CD4-positive, alpha-beta T cell treated with Interleukin-15 for 4 hours (primary cell): Measurements from ENCODE around the gene DNAH7.
"Not testable (repeated sequence)": the region's sequence is repeated elsewhere in the genome, so short reads cannot be mapped to it uniquely, and the experiment has no call there.

Experiments used
- DNase-seq: peaks from one replicate; pipeline ENCODE4 v3.0.0-alpha.2; 2020; ENCODE audit warnings: low spot score

DNAH7 gene

DNA sequence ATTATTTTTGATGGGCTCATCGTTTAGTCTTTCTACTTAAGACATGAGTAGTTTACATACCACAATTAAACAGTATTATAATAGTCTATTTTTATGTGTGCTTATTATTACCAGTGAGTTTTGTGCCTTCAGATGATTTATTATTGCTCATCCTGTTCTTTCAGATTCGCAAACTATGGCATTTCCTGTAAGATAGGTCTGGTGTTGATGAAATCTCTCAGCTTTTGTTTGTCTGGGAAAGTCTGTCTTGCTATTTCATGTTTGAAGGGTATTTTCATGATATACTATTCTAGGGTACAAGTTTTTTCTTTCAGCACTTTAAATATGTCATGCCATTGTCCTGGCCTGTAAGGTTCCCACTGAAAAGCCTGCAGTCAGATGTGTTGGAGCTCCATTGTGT is 101.3 kb downstream of the DNAH7 start:
- no peak for DNase-seq

- DNase-seq = no peak
These were observed 106.8 kb downstream of the DNAH7 start for GRCh38 chr2:195961873-195962272.

DNA sequence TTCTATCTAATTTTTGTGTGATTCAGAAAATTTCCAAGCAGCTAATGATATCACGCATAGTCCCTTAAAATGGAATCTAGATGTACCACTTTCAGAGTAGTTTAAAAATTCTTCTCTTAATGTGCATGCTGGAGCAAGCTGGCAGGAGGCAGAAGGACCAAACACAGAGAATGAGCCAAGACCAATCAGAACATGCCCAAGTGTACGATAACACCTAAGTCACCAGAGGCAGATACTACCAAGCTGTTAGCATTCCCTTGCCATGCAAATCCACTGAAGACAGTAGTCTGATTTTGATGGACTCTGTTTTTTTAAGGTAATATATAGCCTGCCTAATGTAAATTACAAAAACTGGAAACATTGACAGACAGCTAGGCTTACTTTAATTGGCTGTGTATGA is 109.3 kb downstream of the DNAH7 start:
- no peak for DNase-seq

DNA sequence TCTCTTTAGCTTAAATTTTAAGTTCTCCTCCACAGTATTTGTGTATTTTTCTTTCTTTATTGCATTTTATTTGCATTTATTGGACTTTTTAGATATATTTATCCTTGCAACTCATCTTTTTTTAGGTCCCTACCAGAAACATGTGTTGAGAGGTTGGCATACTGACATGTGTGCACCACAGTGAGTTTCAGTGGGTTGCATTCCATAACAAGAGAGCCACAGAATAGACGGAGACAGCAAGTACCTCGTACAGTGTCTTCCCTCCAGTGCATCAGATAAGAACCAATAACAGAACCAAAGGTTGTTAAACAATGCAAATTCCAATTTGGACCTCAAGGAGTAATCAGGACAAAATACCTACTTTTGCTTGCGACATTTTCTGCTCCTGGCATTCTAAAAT is 111.9 kb downstream of the DNAH7 start:
- no peak for DNase-seq

DNA sequence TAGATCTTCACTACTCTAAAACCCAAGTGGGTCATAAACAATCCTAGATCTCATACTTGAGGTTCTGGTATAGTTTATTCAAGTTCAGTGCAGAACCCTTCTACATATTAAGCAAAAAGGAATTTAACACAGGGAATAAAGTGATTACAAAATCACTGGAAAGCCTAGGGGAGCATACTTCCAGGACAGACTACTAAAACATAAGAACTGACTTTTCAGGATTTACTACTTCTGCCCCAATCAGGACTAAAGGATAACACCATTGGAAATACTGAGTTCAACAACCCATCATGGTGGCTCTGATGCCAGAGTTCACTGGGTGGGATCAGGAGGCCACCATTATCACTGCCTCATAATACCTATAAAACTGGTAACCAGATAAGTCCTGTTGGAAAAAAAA is 123.6 kb downstream of the DNAH7 start:
- no peak for DNase-seq

- DNase-seq = no peak
These were observed 131.5 kb downstream of the DNAH7 start for GRCh38 chr2:195937176-195937575.

DNA sequence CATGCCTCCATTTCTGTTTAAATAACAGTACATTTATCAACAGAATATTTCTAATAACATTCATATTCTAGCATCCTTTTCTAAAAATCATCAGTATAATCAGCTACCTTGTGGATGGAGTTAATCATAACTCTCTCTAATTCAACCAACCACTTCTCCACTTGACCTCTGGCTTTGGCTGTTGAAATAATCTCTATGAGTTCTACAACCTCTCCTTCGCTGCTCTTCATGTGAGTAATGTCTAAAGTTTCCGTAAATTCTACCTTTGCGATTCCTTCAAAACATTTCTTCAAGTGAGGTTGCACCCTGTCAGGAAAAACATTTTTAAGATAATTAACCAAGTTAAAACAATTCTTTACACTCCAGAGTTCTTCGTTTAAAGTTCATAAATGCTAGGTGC is 134.2 kb downstream of the DNAH7 start:
- no peak for DNase-seq

- no peak for DNase-seq
These were observed 139.1 kb downstream of the DNAH7 start for GRCh38 chr2:195929531-195929930.

GRCh38 chr2:195925120-195925519 is 143.5 kb downstream of the DNAH7 start:
- no peak for DNase-seq

DNA sequence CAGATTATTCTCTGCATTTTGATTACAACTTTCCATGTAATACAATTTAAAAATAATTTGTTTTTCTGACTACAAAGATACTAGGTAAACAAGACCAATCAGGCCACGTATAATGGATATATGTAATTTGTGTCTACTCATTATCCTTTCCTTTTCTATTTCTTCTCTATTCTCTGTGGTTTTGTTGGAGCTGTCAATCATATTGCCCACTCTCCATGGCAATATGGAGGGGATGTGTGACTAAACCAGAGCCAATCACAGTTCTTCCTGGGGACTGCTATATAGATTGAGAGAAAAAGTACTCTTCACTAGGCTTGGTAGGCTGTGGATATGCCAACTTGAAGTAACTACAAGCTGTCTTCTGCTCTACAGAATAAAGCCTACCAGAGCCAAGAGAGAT is 144.7 kb downstream of the DNAH7 start:
- DNase-seq = no peak

DNA sequence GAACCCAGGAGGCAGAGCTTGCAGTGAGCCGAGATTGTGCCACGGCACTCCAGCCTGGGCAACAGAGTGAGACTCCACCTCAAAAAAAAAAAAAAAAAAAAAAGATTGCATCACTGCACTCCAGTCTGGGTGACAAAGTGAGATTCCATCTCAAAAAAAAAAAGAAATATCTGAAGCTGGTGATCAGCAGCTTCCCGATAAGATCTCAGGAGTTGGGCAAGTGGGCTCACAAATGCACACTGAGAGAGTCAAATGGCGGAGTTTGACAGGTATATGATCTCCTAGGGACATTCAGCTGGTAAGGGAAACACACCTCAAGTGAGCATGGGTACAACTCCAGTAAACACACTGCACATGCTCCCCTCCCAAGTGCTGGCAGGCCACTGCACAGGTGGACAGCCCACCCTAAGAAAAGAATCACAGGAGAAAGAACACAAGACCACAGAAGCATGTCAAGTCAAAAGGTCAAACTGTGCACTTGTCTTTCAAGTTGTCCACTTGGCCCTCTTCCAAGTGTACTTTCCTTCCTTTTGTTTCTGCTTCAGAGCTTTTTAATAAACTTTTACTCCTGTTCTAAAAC is 151.5 kb downstream of the DNAH7 start:
- DNase-seq = not testable (repeated sequence)

DNA sequence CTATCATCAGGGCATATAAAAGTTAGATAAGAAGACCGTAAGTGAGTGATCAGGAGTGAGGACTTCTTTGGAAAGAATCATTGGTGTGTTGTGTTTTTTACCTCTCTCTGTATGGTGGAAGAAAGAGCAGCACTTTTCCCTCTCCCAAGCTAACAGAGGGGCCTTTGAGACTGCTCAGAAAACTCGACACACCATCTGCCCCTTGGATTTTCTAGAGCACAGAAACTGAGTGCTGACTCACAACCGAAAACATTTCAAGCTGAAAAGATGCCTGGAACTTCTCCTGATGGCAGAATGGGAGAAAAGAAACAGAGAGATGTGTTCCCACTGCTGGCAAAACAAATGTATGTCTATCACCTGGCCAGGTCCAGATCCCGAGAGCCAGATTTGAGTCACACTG is 156.6 kb downstream of the DNAH7 start:
- no peak for DNase-seq

- DNase-seq = no peak
These were observed 158.1 kb downstream of the DNAH7 start for GRCh38 chr2:195910570-195910969.

GRCh38 chr2:195909926-195910325 is 158.7 kb downstream of the DNAH7 start:
- DNase-seq = no peak

DNA sequence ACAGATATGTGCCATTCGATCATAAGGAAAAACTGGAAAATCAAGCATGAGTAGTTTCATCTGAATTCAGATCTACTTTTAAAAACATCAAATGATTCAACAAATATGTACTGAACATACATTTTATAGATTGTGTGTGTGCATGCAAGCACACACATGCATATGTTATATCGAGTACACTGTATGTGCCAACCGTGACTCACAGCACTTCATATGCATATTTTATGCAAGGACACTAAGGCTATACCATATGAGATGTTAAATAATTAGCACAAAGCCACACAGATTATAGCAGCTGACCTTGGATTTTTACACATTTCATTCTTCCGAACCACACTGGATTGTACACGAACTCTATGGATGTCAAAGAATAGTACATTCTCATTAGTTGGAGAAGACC is 161.2 kb downstream of the DNAH7 start:
- no peak for DNase-seq

- no peak for DNase-seq
These were observed 164.7 kb downstream of the DNAH7 start for GRCh38 chr2:195903956-195904355.

- no peak for DNase-seq
These were observed 165.8 kb downstream of the DNAH7 start for GRCh38 chr2:195902857-195903256.

- DNase-seq = no peak
These were observed 169.4 kb downstream of the DNAH7 start for GRCh38 chr2:195899226-195899625.

DNA sequence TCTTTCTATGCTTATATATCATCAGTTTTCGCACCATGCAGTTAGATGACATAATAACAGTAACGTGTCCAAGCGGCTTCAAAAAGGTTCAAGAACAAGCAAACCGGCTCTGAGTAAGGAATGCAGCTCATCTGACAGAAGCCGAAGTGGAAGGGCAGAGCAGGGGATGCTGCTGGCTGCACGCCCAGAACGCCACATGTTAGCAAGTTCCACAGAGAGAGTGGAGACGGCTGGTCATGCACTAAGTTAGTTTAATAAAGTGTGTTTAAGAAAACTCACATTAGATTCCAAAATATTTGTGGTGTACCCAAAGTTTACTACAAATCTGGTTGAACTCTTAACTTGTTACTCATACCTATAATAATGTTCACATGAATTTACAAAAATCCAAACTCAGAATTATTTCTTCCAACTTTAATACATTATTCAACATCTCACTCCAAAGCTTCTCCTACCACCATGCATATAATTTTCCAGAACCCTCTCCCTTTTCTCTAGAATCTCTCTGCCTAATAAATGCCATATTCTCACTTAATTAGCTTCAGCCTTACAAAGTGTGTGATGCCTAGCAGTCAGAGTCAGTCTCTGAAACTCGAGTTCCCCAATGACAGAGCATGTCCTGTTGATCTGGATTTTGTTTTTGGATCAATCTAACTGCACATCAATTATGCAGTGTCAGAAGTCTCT is 170.0 kb downstream of the DNAH7 start:
- no peak for DNase-seq

DNA sequence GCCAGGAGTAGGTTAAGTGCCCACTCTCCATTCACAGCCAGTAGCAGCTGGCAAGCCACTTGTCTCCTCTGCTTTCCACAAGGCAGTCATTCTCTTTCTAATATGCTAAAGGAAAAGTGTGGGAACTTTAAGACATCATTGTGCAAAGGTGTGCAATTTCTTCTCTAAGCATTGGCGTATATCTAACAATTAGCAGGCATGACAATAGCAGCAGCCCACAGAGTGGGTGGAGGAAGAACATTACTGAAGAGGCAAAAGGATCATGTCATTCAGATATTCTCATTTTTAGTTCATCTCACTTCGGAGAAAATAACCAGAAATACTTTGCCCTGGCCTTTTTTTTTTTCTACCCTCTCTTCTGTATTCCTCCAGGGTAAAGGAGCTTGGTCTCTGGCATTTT is 177.6 kb downstream of the DNAH7 start:
- no peak for DNase-seq

DNA sequence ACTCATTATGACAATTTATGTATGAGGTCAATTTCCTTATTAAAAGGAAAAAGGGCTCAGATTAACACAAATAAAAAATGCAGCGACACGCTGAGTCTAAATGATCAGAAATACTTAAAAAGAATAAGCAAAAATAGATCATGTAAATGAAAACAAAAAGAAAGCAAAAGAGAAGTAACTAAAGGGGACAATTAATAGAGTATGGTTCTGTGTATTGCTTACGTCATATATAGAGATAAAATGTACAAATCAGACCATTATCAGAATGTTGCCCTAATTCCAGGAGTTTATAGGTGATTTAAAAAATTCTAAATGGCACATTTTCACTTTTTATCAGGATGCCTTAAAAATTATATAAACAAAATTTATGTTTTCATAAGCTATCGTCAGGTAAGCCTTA is 189.5 kb downstream of the DNAH7 start:
- DNase-seq = no peak

GRCh38 chr2:195871326-195871725 is 197.3 kb downstream of the DNAH7 start:
- DNase-seq = no peak

- DNase-seq = no peak
These were observed 204.3 kb downstream of the DNAH7 start for GRCh38 chr2:195864316-195864715.

GRCh38 chr2:195863564-195863963 is 205.1 kb downstream of the DNAH7 start:
- no peak for DNase-seq
